ENCODE data around the gene CEP135. TPM values are rescaled to one million over a fixed set of nuclear protein-coding genes. Genes with fewer than 3 reads are reported as not detected.

The CEP135 gene
- polyA plus RNA-seq, 1 donor (not counting 4 experiments of a cell fraction or from before 2014, with no cell fraction given), result 5.4 TPM

- Histone ChIP-seq H3K79me2 (ENCODE audit: control insufficient read depth, insufficient read depth, low read length) (no peaks in the 10 kb centered on the region), H3K9me1 (ENCODE audit: control insufficient read depth, extremely low read depth, insufficient read depth, low read length) (no peaks in the 10 kb centered on the region), H3K4me3 (ENCODE audit: control insufficient read depth in 2 of 3, extremely low read depth in 1 of 3, insufficient read depth in 2 of 3, low read depth in 1 of 3, low read length in 3 of 3) (no peak overlapping the region), H4K20me1 (ENCODE audit: control insufficient read depth, extremely low read depth, insufficient read depth, low read length) (no peaks in the 10 kb centered on the region), H3K27ac (ENCODE audit: control insufficient read depth, insufficient read depth, low read length) (no peak overlapping the region), H3K36me3 (ENCODE audit: control insufficient read depth in 2 of 2, extremely low read depth in 1 of 2, insufficient read depth in 2 of 2, low read length in 2 of 2) (no peaks in the 10 kb centered on the region), H3K9ac (ENCODE audit: control insufficient read depth, extremely low read depth, insufficient read depth, low read length) (no peak overlapping the region), H2AFZ (ENCODE audit: control insufficient read depth, low read length) (no peak overlapping the region), H3K27me3 (ENCODE audit: control insufficient read depth, extremely low read depth, insufficient read depth, low read length) (no peaks in the 10 kb centered on the region), H3K4me1 (ENCODE audit: control insufficient read depth, extremely low read depth, insufficient read depth, low read length) (no peaks in the 10 kb centered on the region), H3K4me2 (ENCODE audit: control insufficient read depth, extremely low read depth, insufficient read depth, low read depth, low read length) (no peak overlapping the region), H3K9me3 (ENCODE audit: control insufficient read depth, low read depth, low read length) (no peaks in the 10 kb centered on the region)
- DNase-seq (ENCODE audit: low read depth, low spot score) (no peak), FAIRE-seq (no peak)
- dilution Hi-C loops (cut with MboI; ENCODE audit: extremely low pct_ligation_motif_present, low sequenced_read_pairs), result no loop called here
- TF ChIP-seq EZH2 (IDR thresholded peaks at IDR 0.05; ENCODE audit: low read length) (no peak), CTCF (optimal IDR thresholded peaks at IDR 0.05 in 1 of 3, IDR thresholded peaks at IDR 0.05 in 1 of 3, conservative IDR thresholded peaks at IDR 0.05 in 1 of 3; ENCODE audit: extremely low read depth in 1 of 3, insufficient read depth in 2 of 3, low read length in 3 of 3) (no peak)
Observed at GRCh38 chr4:56077676-56078075, 128.9 kb downstream of the CEP135 start.

- H3K79me2 ChIP-seq (ENCODE audit: control insufficient read depth, insufficient read depth, low read length), result no peaks in the 10 kb centered on the region
- no peak overlapping the region for H3K4me2 ChIP-seq (ENCODE audit: control insufficient read depth, extremely low read depth, insufficient read depth, low read depth, low read length)
- no peaks in the 10 kb centered on the region for H3K36me3 ChIP-seq (ENCODE audit: control insufficient read depth in 2 of 2, extremely low read depth in 1 of 2, insufficient read depth in 2 of 2, low read length in 2 of 2)
- no peak overlapping the region for H3K27ac ChIP-seq (ENCODE audit: control insufficient read depth, insufficient read depth, low read length)
- DNase-seq (ENCODE audit: low read depth, low spot score), result no peak
- no peak overlapping the region for H3K4me3 ChIP-seq (ENCODE audit: control insufficient read depth in 2 of 3, extremely low read depth in 1 of 3, insufficient read depth in 2 of 3, low read depth in 1 of 3, low read length in 3 of 3)
- FAIRE-seq, result no peak
- no peak for TF ChIP-seq EZH2 (IDR thresholded peaks at IDR 0.05; ENCODE audit: low read length)
- no peak for TF ChIP-seq CTCF (optimal IDR thresholded peaks at IDR 0.05 in 1 of 3, IDR thresholded peaks at IDR 0.05 in 1 of 3, conservative IDR thresholded peaks at IDR 0.05 in 1 of 3; ENCODE audit: extremely low read depth in 1 of 3, insufficient read depth in 2 of 3, low read length in 3 of 3)
- H2AFZ ChIP-seq (ENCODE audit: control insufficient read depth, low read length), result no peak overlapping the region
- H3K9ac ChIP-seq (ENCODE audit: control insufficient read depth, extremely low read depth, insufficient read depth, low read length), result no peak overlapping the region
- H3K27me3 ChIP-seq (ENCODE audit: control insufficient read depth, extremely low read depth, insufficient read depth, low read length), result no peaks in the 10 kb centered on the region
- no peaks in the 10 kb centered on the region for H4K20me1 ChIP-seq (ENCODE audit: control insufficient read depth, extremely low read depth, insufficient read depth, low read length)
- H3K4me1 ChIP-seq (ENCODE audit: control insufficient read depth, extremely low read depth, insufficient read depth, low read length), result no peaks in the 10 kb centered on the region
- no peaks in the 10 kb centered on the region for H3K9me1 ChIP-seq (ENCODE audit: control insufficient read depth, extremely low read depth, insufficient read depth, low read length)
- H3K9me3 ChIP-seq (ENCODE audit: control insufficient read depth, low read depth, low read length), result no peaks in the 10 kb centered on the region
- dilution Hi-C loops (cut with MboI; ENCODE audit: extremely low pct_ligation_motif_present, low sequenced_read_pairs), result no loop called here
Observed at GRCh38 chr4:56078866-56079265, 130.1 kb downstream of the CEP135 start.

Measured in keratinocyte (primary cell).